GM18502 (cell line): Measurements from ENCODE around the gene RANBP17.
A peak's percentile ranks its signal among the peaks of the same experiment; 100 is the strongest.
"Not testable (repeated sequence)": the region's sequence is repeated elsewhere in the genome, so short reads cannot be mapped to it uniquely, and the experiment has no call there.

Source experiments
- ATAC-seq: cut with Tn5 transposase; IDR thresholded peaks from one replicate; pipeline ENCODE4 v1.9.1; 2021; ENCODE audit warnings: mild to moderate bottlenecking; ENCODE audit not compliant: unreplicated experiment, poor library complexity

Gene RANBP17

DNA sequence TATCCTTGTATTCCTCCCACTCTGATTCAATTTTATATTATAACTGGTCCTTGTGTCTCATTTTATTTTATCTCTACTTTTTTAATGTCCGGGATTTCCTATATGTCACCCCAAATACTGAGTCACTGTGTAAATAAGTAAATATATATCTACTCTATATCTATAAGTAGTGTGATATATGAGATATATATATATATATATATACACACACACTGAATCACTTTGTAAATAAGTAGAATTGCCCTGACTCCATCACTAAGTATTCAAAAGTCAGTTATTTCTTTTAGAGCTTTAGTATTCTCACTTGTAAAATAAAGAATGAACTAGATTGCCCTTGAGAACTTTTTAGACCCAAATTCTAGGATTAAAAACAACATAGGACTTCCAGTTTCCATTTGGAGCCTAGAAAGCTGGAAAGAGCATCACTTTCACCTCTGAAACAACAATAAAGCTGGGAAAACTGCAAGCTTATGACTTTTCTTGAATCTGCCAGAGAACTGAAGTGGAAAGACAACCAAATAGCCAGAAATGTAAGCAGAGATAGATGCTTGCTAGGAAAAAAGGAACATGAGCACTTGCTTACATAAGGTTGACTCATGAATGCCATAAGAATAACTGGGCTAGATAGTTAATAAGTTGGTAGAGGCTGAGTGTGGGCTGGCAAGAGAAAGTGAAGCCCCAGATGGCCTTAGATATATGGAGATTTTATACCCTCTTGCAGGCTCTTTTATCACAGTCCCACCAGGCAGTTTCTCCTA, 276.1 kb downstream of the RANBP17 start:
- no peak for ATAC-seq

DNA sequence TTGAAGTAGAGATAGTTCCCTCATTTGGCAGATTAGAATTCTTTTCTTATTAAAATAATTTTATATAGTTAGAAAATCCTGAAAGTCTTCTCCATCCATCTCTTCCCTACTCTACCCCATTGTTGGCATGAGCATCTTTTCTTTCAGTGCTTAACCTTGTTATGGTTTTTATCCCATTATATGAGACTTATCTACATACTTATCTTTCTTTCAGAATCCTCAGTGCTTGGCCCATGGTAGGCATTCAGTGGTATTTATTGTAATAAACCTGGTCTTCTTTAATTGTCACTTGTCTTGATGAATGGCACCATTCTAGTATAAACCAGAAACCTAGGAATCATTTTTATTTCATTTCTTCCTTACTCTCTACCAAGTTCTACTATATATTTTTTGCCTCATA, 277.4 kb downstream of the RANBP17 start:
- no peak for ATAC-seq

DNA sequence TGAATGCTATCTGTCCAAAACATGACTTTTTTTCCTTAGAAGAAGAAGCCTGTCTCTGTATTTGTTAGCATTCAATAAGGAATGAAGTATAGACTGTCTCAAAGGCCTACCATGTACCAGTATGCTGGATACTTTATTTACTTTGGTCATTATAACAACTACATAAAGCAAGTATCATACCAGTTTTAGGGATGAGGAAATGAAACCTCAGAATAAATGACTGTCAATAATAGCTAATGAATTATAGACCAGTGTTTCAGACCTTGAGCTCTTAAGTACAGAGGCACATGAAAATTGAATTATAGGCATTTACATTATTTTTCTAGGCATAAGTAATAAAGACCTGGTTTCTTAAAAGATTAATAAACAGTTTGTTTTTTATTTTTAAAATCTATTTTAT, 280.8 kb downstream of the RANBP17 start:
- ATAC-seq, result no peak

DNA sequence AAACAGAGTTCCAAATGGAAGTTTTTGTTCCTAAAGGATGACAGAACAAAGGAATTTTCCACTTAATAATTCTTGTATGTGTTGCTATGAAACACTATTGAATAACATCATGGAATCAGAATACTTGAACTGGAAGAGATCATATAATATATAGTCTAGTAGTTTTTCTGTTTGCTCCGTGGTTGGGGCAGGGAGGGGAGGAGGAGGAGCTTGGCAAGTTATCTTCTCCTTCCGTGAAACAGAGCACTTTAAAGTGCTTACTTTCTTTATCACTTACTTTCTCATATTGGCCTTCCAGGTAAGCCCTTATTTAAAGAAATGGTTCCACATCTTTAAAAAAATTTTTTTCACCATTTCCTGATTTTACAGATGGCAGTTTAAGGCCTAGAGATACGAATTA, 281.4 kb downstream of the RANBP17 start:
- no peak for ATAC-seq

DNA sequence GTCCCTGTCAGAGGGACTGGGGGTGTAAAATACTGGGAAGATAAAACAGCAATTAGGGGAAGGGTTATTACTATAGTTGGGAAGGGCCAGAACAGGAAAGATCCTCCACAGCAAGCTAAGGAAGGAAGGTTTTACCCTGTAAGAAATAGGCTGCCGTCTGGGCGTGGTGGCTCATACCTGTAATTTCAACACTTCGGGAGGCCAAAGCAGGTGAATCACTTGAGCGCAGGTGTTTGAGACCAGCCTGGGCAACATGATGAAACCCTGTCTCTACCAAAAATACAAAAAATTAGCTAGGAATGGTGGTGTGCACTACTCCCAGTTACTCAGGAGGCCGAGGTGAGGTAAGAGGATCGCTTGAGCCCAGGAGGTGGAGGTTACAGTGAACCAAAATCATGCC, 282.1 kb downstream of the RANBP17 start:
- ATAC-seq, result no peak

DNA sequence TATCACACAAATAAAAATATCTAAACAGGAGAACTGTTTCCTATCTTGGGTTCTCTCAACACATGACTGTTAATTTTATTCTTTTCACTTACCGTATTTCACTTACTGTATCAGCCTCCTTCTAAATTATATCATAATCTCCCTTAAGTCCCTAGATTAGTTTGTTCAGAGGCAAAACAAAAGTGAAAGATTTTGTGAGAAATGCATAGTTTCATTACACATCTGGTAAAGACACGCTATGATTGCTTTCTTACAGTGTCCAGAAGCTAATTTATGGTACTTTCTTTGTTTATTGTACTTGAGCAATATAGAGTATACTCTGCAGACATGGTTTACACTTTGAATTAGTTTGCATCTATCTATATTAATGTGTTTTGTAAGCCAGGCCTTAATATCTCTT, 287.5 kb downstream of the RANBP17 start:
- ATAC-seq, result no peak

DNA sequence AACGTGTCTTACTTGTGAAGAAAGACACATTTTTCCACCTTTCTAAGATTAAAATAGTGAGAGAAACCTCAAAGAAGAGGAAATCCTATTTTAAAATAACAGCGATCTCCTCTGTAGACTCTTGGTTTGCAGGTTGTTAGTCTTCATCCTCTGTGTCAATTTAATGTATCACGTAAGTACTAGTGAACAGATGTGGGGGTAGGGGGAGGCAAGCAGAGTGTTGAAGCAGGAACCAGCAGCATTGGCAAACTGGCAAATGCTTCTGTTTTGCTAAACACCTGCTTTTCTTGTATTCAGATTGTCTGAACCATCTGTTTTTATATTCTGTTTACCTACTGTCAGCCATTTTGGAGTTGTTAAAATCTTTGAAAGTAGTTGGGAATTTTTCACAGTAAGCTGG, 288.0 kb downstream of the RANBP17 start:
- ATAC-seq, result no peak

DNA sequence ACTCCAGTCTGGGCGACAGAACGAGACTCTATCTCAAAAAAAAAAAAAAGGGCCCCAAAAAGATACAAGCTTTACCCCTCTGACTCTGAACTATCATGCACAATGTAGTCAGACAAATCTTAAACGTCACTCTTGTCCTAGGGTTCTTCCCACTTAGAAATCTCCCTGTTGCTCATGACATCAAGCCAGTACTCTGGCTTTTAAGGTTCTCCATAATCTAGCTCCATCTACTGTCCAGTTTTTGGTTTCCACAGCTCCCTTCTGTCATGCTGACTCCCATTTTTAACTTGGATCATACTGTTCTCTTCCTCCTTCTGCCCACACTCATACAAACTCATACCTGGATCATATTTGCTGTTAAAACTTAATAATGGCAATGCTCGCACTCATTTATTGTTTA, 290.6 kb downstream of the RANBP17 start:
- no peak for ATAC-seq

DNA sequence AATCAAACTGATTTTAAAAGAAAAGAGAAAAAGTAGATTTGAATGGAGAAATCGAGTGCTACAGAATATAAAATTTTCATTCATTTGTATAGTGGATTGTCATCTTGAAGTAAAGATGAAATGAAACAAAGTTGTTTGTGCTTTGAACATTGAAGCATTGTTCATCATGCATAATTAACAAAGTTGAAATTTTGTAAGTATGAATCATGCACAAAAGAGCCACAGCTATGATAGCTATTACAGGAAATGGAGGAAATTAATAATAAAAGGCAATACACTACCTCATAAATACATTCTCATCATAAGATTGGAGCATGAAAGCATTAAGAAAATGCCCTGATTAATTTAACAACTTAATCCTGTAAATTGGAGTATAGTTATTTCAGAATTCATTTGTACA, 293.8 kb downstream of the RANBP17 start:
- ATAC-seq, result no peak

DNA sequence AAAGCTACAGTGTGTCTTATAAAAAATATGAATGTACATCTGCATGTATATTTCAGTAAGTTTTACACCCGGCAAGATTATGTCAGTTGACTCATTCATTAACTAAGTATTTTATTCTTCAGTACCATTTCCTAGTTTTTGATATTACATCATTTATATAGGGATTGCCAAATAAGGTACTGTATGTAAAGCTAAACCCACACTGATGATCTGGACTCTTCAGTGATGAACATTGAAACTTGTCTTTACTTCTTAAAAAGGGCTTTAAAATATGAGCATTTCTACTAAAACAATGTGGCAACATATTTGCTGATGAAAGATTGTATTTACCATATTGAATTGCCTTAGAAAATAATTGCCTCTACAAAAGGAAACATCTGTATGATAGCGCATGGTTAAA, 295.5 kb downstream of the RANBP17 start:
- ATAC-seq, result no peak

DNA sequence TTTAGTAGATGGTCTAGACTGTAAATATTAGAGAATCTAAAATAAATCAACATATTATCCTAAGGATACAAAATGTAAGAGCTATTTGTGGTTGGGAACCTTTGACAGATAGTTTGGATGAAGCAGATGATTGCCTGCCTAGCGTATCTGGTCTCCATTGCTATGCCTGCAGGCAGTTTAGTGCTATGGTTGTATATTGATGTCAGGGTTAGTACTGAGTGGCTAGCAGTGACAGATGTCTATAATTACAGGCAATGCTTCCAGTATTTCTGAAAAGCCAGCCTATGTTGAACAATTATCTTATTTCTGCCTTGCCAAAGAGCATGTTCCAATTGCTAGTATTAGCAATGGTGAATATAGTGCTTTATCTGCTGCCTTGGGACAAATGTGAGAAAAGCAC, 296.0 kb downstream of the RANBP17 start:
- ATAC-seq, result no peak

DNA sequence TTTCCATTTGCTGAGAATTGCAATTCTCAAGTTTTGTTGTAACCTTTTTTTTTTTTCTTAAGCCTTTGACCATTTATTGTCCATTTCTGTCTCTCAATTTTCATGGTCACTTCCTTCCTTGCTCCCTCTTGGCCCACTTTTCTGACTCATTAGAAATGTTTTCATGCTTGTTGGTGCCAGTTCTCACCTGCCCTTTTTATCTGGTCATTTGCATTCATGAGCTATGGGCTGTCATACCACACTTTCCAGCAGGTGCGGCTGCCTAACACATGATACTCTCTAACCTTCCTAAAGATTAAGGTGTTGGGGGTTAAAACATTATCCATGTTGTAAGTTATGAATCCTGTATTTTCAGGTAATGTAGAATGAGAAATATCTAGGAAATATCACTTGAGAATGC, 296.8 kb downstream of the RANBP17 start:
- no peak for ATAC-seq

DNA sequence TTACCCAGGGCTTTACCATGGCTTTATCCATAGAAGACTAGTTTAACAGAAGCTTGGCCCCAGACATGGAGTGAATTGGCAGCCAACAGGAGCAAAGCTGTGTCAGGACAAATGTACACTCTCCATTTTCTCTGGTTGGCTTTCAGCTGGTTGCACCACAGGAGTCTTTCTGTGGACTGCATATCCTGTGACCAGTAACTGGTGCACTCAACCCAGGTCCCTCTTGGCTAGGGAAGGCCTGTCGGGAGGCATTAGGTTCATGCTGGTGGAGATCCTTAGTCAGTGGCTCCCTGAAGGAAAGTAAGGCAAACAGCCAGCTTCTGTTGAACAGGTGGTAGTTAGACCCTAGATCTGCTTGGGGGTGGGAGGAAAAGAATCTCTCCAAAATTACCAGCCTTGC, 300.3 kb downstream of the RANBP17 start:
- ATAC-seq, result no peak

DNA sequence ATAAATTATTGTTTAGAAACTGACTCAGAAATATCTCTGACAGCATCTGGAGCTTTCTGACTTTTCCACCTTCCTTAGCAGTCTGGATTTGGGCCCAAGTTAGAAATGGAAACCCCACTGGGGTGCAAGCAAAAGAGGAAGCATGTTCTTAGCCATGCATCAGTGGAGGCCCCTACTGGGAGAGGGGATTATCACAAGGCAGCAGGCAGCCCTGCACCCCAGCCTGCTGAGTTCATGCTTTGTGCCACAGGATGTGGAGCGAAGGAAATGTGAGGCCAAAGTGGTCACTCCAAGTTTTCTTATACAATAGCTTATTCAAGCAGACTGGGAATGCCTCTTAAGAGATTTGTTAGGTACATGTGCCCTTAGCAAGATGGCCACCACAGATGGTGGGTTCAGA, 300.8 kb downstream of the RANBP17 start:
- ATAC-seq, result peak; percentile 71

DNA sequence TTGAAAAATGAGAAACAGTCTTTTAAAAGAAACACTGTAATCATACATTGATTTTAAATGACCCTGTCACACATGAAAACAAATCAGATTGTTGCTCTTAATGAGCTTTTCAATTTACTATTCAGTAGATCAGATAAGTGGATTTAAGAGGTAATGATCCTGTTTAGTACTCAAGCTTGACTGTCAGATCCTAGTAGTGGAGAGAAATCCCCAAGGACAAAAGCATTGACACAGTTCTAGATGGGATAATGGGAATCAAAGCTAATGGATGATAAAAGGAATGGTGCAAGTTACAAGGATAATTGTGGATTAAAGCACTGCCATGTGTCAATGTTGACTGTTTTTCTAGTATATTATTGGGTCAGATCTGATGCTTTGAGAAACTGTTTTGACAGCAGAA, 304.9 kb downstream of the RANBP17 start:
- no peak for ATAC-seq

DNA sequence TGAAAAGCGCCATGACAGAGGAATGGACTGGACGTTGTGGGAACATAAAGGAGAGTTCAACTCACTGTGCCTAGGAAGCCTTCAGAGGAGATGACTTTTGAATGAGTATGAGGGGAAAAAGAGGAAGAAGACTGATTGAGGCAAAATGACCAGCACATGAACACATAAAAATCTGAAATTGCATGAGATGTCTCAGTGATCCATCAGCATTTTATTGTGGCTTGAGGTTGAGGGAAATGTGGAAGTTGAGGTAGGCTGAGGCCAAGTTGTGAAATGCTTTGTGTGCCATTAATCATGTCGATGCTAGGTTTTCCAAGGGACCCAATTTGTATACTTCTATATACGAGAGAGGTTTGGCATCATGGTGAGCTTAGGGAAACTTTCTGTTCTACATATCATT, 306.4 kb downstream of the RANBP17 start:
- ATAC-seq, result no peak

DNA sequence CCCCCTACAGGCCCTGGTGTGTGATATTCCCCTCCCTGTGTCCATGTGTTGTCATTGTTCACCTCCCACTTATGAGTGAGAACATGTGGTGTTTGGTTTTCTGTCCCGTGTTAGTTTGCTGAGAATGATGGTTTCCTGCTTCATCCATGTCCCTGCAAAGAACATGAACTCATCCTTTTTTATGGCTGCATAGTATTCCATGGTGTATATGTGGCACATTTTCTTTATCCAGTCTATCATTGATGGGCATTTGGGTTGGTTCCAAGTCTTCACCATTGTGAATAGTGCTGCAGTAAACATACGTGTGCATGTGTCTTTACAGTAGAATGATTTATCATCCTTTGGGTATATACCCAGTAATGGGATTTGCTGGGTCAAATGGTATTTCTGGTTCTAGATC, 313.1 kb downstream of the RANBP17 start:
- not testable (repeated sequence) for ATAC-seq

DNA sequence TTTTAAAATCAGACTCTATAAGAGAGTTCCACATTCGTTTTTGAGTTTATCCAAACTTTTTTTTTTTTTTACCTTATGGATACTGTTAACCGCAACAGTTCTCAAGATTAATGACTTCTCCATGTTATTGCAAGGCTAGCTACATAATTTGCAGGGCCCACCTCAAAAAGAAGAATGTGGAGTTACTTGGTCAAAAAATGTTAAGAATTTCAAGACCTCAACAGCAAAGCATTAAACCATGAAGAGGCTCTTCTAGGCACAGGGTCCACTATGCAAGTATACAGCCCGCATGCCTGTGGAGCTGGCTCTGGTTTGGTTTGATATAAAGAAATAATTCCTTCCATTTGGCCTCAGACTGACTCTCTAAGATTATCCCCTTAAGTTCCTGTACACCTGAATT, 313.9 kb downstream of the RANBP17 start:
- no peak for ATAC-seq

DNA sequence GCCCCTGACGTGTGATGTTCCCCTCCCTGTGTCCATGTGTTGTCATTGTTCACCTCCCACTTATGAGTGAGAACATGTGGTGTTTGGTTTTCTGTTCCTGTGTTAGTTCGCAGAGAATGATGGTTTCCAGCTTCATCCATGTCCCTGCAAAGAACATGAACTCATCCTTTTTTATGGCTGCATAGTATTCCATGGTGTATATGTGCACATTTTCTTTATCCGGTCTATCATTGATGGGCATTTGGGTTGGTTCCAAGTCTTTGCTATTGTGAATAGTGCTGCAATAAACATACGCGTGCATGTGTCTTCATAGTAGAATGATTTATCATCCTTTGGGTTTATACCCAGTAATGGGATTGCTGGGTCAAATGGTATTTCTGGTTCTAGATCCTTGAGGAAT, 316.4 kb downstream of the RANBP17 start:
- not testable (repeated sequence) for ATAC-seq

DNA sequence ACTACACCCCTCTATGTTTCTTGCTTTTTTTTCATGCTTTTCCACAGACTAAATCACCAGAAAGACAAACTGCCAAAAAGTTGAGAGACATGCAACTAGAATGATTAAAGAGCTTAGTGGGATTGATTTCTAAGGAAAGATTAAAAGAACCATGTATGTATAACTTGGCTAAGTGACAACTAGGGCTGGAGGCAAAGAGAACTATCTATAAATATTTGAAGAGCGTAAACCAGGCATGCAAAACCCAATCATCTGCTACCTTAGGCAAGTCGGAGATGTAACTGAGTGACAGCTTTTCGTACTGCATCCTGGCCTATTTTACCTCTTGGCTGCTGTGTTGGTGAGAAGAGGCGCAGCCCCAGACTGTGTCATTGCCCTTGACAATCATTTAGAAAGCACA, 326.2 kb downstream of the RANBP17 start:
- ATAC-seq, result no peak

DNA sequence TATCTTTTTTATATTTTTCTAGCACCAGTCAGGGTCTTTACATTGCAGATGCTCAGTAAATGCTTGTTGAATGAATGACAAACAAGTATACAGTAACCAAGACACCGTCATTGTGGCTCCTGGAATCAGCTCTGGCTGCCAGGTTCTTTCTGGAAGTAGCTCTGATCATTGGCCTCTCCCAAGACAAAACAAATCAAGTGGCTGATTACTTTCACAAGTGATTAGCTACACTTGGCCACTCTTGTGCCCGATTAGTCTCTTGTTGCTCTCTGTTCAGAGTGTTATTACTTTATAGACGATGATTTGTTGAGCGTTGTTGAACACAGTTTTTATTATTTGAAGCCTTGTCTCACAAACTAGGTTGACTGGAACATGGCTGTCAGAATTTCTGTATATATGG, 327.6 kb downstream of the RANBP17 start:
- no peak for ATAC-seq

DNA sequence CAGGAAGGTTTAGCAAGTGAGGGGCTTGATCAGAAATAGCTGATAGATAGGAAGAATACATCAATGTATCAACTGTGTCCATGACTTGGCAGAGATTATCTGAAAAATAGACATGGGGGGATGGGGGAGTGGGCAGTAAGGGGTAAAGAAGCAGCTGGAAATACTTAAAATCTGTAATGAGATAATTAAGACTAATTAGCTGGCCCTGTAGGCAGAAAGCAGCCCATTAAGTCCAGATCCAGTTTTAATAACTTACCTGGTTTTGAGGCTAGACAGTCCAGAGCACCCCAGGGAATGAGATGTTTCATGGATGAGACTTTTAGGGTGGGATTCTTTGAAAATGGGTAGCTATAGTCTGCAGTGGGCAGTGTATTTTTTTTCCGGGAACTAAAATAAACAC, 330.3 kb downstream of the RANBP17 start:
- no peak for ATAC-seq

DNA sequence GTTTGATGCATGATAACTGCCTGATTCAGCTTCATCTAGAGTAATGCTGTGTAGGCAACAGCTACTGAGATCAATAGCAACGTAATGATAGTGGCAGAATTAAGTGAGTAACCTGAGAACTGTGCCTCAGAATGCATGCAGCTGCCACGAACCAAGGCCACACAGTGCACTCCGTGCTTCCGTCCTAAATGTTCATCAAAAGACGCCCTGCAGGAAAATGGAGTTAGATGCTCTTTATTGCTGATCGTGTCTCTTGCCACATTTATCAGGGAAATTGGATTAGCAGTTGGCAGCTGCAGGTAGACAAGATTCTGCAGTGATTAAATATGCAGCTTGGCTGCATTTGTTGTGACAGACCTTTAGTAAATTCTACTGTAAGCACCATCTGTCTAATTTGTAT, 339.5 kb downstream of the RANBP17 start:
- ATAC-seq, result no peak
